Panc1 (cell line): ENCODE data around the gene DQX1.

Source experiments
- CTCF ChIP-seq: fragments of 450-650 bp; IDR thresholded peaks from 2 replicates; pipeline ENCODE4 v1.5.1; 2017; ENCODE audit warnings: mild to moderate bottlenecking
- POLR2AphosphoS5 ChIP-seq: IDR thresholded peaks from 2 replicates; pipeline ENCODE4 v1.6.1; 2012; ENCODE audit warnings: mild to moderate bottlenecking, low read depth, low read length, moderate library complexity
- SIN3A ChIP-seq: IDR thresholded peaks from 2 replicates; pipeline ENCODE4 v1.6.1; 2012; ENCODE audit warnings: low read depth, mild to moderate bottlenecking, low read length, moderate library complexity, borderline replicate concordance; ENCODE audit not compliant: insufficient read depth
- TF ChIP-seq, protein P1 (sequence below), 2 experiments: IDR thresholded peaks; 2 replicates each; pipeline ENCODE4 v1.6.1; 2011 to 2012; ENCODE audit warnings: low read depth in 2 of 2, control low read depth in 1 of 2, low read length in 1 of 2, mild to moderate bottlenecking in 1 of 2, moderate library complexity in 1 of 2; ENCODE audit not compliant: insufficient read depth in 1 of 2

DNA sequence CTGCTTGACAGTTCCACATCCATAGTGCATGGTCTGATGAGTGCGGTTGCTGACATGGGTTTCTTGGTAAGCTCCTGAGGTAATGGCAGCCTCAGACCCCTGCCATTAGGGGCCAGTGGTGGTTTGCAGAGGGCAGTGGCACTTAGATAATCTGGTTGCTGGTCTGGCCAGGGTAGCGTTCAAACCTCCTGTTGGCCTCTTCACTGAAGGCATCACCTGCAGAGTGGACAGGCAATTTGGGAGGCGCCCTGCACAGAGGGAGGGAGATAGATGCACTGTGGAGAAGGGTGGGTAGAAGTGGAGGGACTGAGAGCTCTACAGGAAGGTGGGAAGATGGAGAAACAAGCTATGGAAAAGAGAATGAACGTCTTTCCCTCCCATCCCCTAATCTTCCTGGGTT is 7.4 kb upstream of the DQX1 start:
- TF ChIP-seq POLR2AphosphoS5 (no peak), CTCF (no peak), SIN3A (no peak)
- TF ChIP-seq, protein P1, sequence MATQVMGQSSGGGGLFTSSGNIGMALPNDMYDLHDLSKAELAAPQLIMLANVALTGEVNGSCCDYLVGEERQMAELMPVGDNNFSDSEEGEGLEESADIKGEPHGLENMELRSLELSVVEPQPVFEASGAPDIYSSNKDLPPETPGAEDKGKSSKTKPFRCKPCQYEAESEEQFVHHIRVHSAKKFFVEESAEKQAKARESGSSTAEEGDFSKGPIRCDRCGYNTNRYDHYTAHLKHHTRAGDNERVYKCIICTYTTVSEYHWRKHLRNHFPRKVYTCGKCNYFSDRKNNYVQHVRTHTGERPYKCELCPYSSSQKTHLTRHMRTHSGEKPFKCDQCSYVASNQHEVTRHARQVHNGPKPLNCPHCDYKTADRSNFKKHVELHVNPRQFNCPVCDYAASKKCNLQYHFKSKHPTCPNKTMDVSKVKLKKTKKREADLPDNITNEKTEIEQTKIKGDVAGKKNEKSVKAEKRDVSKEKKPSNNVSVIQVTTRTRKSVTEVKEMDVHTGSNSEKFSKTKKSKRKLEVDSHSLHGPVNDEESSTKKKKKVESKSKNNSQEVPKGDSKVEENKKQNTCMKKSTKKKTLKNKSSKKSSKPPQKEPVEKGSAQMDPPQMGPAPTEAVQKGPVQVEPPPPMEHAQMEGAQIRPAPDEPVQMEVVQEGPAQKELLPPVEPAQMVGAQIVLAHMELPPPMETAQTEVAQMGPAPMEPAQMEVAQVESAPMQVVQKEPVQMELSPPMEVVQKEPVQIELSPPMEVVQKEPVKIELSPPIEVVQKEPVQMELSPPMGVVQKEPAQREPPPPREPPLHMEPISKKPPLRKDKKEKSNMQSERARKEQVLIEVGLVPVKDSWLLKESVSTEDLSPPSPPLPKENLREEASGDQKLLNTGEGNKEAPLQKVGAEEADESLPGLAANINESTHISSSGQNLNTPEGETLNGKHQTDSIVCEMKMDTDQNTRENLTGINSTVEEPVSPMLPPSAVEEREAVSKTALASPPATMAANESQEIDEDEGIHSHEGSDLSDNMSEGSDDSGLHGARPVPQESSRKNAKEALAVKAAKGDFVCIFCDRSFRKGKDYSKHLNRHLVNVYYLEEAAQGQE (IDR thresholded peaks at IDR 0.05; ENCODE audit: insufficient read depth in 1 of 2, low read depth in 2 of 2, low read length in 1 of 2), result no peak
